Mucosa of stomach (tissue), 1 donor: ENCODE results near the gene GRM4.

Experiments used
- H3K27me3 ChIP-seq: one replicate; pipeline ENCODE4 v1.7.0; 2013; ENCODE audit warnings: mild to moderate bottlenecking, low read length; ENCODE audit not compliant: control insufficient read depth, insufficient read depth
- H3K36me3 ChIP-seq: one replicate; pipeline ENCODE4 v1.7.0; 2013; ENCODE audit warnings: low read length; ENCODE audit not compliant: control insufficient read depth, insufficient read depth
- H3K4me1 ChIP-seq: one replicate; pipeline ENCODE4 v1.7.0; 2013; ENCODE audit warnings: mild to moderate bottlenecking, low read length; ENCODE audit not compliant: control insufficient read depth, insufficient read depth
- H3K4me3 ChIP-seq: one replicate; pipeline ENCODE4 v1.7.0; 2013; ENCODE audit warnings: low read length
- H3K9ac ChIP-seq: one replicate; pipeline ENCODE4 v1.7.0; 2013; ENCODE audit warnings: mild to moderate bottlenecking, low read length, moderate library complexity
- H3K9me3 ChIP-seq: one replicate; pipeline ENCODE4 v1.7.0; 2013; ENCODE audit warnings: mild to moderate bottlenecking, low read length, moderate library complexity; ENCODE audit not compliant: control insufficient read depth
- donor health status: Pancreatic carcinoma.

GRM4 gene

GRCh38 chr6:34070315-34071135 is 75.4 kb downstream of the GRM4 start:
- no peak overlapping the region for H3K9ac ChIP-seq
- peaks cover 9% of the 10 kb centered on the region for H3K27me3 ChIP-seq
- H3K9me3 ChIP-seq: no peaks in the 10 kb centered on the region
- H3K36me3 ChIP-seq: no peaks in the 10 kb centered on the region
- no peak overlapping the region for H3K4me3 ChIP-seq
- no peaks in the 10 kb centered on the region for H3K4me1 ChIP-seq

- Histone ChIP-seq H3K4me1 (no peaks in the 10 kb centered on the region), H3K9ac (no peak overlapping the region), H3K27me3 (peaks cover 21% of the 10 kb centered on the region), H3K36me3 (no peaks in the 10 kb centered on the region), H3K9me3 (no peaks in the 10 kb centered on the region), H3K4me3 (no peak overlapping the region)
Measured at GRCh38 chr6:34068462-34069044, 77.3 kb downstream of the GRM4 start.

DNA sequence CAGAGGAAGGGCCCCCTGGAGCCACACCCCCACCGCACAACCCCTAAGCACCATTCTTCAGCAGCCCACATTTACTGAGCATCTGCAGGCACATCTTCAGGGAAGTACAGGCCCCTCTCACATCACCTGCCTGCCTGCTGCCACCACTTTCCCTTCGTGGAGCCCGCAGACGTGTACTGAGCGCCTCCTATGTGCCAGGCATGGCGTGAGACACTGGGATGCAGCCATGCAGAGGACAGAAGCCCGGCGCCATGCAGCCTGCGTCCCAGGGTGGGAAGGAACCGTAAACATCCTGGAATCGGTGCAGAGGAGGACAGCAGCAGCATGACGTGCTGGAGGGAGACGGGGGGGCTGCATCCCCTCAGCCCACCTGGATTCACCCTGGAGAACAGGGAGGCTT is 78.1 kb downstream of the GRM4 start:
- no peaks in the 10 kb centered on the region for H3K9me3 ChIP-seq
- H3K27me3 ChIP-seq: peaks cover 22% of the 10 kb centered on the region
- no peak overlapping the region for H3K4me3 ChIP-seq
- H3K9ac ChIP-seq: no peak overlapping the region
- H3K4me1 ChIP-seq: no peaks in the 10 kb centered on the region
- H3K36me3 ChIP-seq: no peaks in the 10 kb centered on the region

GRCh38 chr6:34066772-34067770 is 78.8 kb downstream of the GRM4 start:
- Histone ChIP-seq H3K9ac (no peak overlapping the region), H3K4me1 (no peaks in the 10 kb centered on the region), H3K27me3 (peaks cover 27% of the 10 kb centered on the region), H3K4me3 (no peak overlapping the region), H3K36me3 (no peaks in the 10 kb centered on the region), H3K9me3 (no peaks in the 10 kb centered on the region)

DNA sequence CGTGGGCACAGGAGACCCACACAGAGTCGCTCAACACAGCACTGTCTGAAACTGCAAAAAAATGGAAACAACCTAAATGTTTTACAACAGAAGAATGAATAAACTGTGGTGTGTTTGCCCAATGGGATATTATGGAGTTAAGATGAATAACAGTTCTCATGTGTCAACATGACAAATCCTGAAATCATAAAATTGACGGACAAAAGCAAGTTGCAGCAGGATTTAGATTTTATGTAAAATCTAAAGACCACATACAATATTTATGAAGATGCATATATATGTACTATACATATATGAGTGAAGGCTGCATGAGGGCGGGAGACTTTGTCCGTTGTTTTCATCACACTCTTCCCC is 79.7 kb downstream of the GRM4 start:
- no peak overlapping the region for H3K4me3 ChIP-seq
- H3K36me3 ChIP-seq: no peaks in the 10 kb centered on the region
- H3K4me1 ChIP-seq: no peaks in the 10 kb centered on the region
- H3K9me3 ChIP-seq: no peaks in the 10 kb centered on the region
- peaks cover 27% of the 10 kb centered on the region for H3K27me3 ChIP-seq
- H3K9ac ChIP-seq: no peak overlapping the region

DNA sequence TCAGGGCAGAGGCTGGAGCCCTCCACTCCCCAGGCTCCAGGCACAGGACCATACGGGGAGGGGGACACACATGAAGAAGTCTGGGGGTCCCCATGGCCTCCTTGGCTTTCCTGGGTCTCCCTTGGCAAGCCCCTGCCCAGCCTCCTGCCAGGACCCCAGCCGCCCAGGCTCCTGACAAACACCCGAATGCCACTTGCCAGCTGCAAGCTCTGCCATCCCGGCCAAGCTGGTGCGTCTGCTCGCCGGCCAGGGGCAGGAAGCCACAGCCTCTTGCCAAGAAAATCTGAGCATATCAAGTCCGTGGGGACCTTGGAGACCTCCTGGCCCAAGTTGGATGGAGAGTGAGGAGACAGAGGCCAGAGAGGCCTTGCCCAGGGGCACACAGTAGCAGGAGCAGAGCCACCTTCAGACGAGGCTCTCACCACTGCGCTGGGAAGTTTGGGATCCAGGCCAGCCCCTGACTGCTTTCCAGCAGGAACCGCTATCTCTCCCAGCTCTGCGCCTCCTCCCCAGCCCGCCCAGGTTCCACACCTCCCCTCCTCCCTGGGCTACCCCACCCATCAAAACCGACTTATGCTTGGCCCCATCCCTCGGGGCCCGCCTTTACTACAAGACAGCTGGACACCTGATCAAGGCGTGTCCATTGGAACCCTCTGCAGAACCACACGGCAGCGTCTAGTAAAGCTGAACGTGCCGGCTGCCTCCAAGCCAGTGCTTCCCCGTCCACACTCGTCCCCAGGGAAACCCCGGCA is 80.2 kb downstream of the GRM4 start:
- Histone ChIP-seq H3K9me3 (no peaks in the 10 kb centered on the region), H3K4me1 (no peaks in the 10 kb centered on the region), H3K4me3 (no peak overlapping the region), H3K9ac (no peak overlapping the region), H3K36me3 (no peaks in the 10 kb centered on the region), H3K27me3 (peaks cover 30% of the 10 kb centered on the region)

GRCh38 chr6:34064675-34065074 is 81.2 kb downstream of the GRM4 start:
- H3K4me3 ChIP-seq: no peak overlapping the region
- H3K9me3 ChIP-seq: no peaks in the 10 kb centered on the region
- H3K9ac ChIP-seq: no peak overlapping the region
- no peaks in the 10 kb centered on the region for H3K36me3 ChIP-seq
- peaks cover 30% of the 10 kb centered on the region for H3K27me3 ChIP-seq
- no peaks in the 10 kb centered on the region for H3K4me1 ChIP-seq

DNA sequence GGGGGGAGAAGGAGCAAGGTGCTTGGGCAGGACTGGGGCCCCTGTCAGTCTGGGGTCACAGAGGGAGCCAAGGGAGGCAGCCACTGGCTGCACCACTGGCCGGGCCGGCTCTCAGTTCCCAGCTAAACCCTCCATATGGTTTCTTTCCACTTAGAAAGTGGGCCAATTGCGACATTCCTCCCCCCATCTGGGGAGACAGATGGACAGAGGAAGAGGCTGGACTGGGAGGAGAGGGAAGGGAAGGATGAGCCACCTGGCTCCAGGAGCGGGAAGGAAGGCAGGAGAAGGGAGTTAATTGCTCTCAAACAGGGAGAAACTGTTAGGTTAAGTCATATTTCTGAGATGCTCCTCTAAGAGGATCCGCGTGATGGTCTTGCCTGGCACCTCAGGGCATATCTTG is 82.2 kb downstream of the GRM4 start:
- Histone ChIP-seq H3K9ac (no peak overlapping the region), H3K9me3 (no peaks in the 10 kb centered on the region), H3K36me3 (no peaks in the 10 kb centered on the region), H3K4me1 (no peaks in the 10 kb centered on the region), H3K4me3 (no peak overlapping the region), H3K27me3 (peaks cover 30% of the 10 kb centered on the region)

DNA sequence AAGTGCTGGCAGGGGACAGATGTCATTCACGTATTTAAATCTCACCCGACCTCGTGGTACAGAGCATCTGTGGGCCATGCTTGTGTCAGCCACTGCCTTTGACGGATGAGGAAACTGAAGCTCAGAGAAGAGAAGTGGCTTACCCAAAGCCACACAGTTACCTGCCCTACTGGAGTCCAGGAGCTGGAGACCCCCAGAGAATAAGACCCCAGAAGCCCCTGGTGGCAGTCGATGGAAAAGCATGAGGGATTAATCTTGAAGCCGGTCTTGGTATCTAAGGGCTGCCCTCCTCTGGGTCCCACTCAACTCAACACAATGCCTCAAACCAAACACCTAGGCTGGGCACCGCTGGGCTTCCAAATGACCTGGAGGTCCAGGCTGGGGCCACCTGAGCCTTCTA is 83.1 kb downstream of the GRM4 start:
- H3K4me1 ChIP-seq: no peaks in the 10 kb centered on the region
- H3K27me3 ChIP-seq: peaks cover 27% of the 10 kb centered on the region
- H3K4me3 ChIP-seq: no peak overlapping the region
- no peak overlapping the region for H3K9ac ChIP-seq
- H3K9me3 ChIP-seq: no peaks in the 10 kb centered on the region
- no peaks in the 10 kb centered on the region for H3K36me3 ChIP-seq

- no peak overlapping the region for H3K4me3 ChIP-seq
- H3K9ac ChIP-seq: no peak overlapping the region
- no peaks in the 10 kb centered on the region for H3K4me1 ChIP-seq
- peaks cover 27% of the 10 kb centered on the region for H3K27me3 ChIP-seq
- no peaks in the 10 kb centered on the region for H3K9me3 ChIP-seq
- H3K36me3 ChIP-seq: no peaks in the 10 kb centered on the region
Measured at GRCh38 chr6:34062156-34062555, 83.7 kb downstream of the GRM4 start.

DNA sequence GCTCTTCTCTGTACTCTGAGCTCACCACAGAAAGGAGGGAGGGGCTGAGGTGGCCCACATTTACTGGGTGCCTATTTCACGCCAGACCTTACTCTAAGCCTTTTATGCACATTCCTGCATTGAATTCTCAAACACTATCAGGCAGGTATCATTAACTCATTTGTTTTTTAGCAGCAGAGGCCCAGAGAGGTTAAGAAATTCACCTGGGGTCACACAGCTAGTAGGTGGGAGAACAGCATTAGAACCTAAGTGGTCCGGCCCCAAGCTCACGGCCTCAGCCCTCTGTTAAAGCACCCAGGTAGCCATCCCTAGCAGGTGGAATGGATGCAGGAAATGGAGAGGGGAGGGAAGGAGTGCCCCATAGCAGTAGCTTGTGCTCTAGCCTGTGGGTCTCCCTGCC is 84.5 kb downstream of the GRM4 start:
- no peaks in the 10 kb centered on the region for H3K9me3 ChIP-seq
- peaks cover 32% of the 10 kb centered on the region for H3K27me3 ChIP-seq
- no peak overlapping the region for H3K4me3 ChIP-seq
- H3K4me1 ChIP-seq: peaks cover 3% of the 10 kb centered on the region
- H3K36me3 ChIP-seq: no peaks in the 10 kb centered on the region
- H3K9ac ChIP-seq: no peak overlapping the region
